Measurements from ENCODE around the gene SMIM3. TPM values are rescaled to one million over a fixed set of nuclear protein-coding genes. Genes with fewer than 3 reads are reported as not detected.

SMIM3 gene
- total and polyA plus RNA-seq, 10 of the 15 experiments (the other 5 are each of a cell fraction or from before 2014, with no cell fraction given): 1.0 to 14.3 (median 7.7) TPM

- in situ Hi-C loops (cut with MboI) (no loop called here), intact Hi-C loops (cut with micrococcal nuclease; ENCODE audit: unreplicated experiment) (loop anchor here (10.0 kb wide), 2 partner anchors 302 to 468 kb away; partner anchors contain the start of gene GM2A)
- no peaks in the 10 kb centered on the region for H4K20me1 ChIP-seq (ENCODE audit: control insufficient read depth, insufficient read depth)
- no peak overlapping the region for H2AFZ ChIP-seq (ENCODE audit: control insufficient read depth, low read depth, low read length)
- BruUV-seq (replicated peaks): no TSS peak
- H3K4me1 ChIP-seq (ENCODE audit: control insufficient read depth, insufficient read depth, low read length): peaks cover 31% of the 10 kb centered on the region
- H3K36me3 ChIP-seq (ENCODE audit: control insufficient read depth in 2 of 2, insufficient read depth in 2 of 2, low read length in 1 of 2): no peaks in the 10 kb centered on the region
- no peak for ATAC-seq
- peak overlapping the region; percentile 57; the same call in 1 of the 2 replicates for H3K4me2 ChIP-seq (ENCODE audit: control insufficient read depth, insufficient read depth)
- no peak for FAIRE-seq
- H3K27me3 ChIP-seq (replicated peaks in 1 of 2; ENCODE audit: control insufficient read depth in 2 of 2, insufficient read depth in 2 of 2, low read length in 1 of 2): no peaks in the 10 kb centered on the region
- RAD21 ChIA-PET (ENCODE audit: unreplicated experiment): no interaction called here
- peaks cover 4% of the 10 kb centered on the region; the same call in 2 of the 3 replicates for H3K9me3 ChIP-seq (replicated peaks; ENCODE audit: control insufficient read depth, insufficient read depth, low read length)
- POLR2A ChIA-PET: interaction anchor here (1.3 kb wide), 1 partner anchor 9 kb away, joined by 3 read pairs; no protein-coding TSS in a partner anchor
- no peak for DNase-seq (ENCODE audit: low read depth, low spot score)
- 0 out of 2 replicates have a peak overlapping the region, but pooled peaks have one; percentile 8 for H3K27ac ChIP-seq (ENCODE audit: control insufficient read depth, insufficient read depth)
- WGBS (ENCODE audit: insufficient coverage, insufficient replicate concordance, low lambda C conversion rate, missing lambda C conversion rate): 94% methylated on average over 1 of the region's 1 CpG
- H3K79me2 ChIP-seq (ENCODE audit: control insufficient read depth, insufficient read depth, low read length): peaks cover 56% of the 10 kb centered on the region
- H3K9ac ChIP-seq (ENCODE audit: control insufficient read depth, insufficient read depth, low read length): no peak overlapping the region
- CTCF ChIA-PET: interaction anchor here (0.7 to 1.8 kb wide), 8 partner anchors 8 to 529 kb away, joined by 3 to 7 read pairs (median 4); partner anchors contain the start of genes IRGM, RBM22 and SMIM3
- SMC1A ChIA-PET (ENCODE audit: uncharacterized antibody, unreplicated experiment): interaction anchor here (1.2 to 1.4 kb wide), 5 partner anchors 8 to 226 kb away, joined by 3 to 6 read pairs (median 3); partner anchors contain the start of genes DCTN4 and SMIM3
- H3K4me3 ChIP-seq: no peak overlapping the region
- TF ChIP-seq POLR2AphosphoS2 (IDR thresholded peaks at IDR 0.05; ENCODE audit: low read depth, low read length) (no peak), PML (IDR thresholded peaks at IDR 0.05; ENCODE audit: low read length) (no peak), BRCA1 (IDR thresholded peaks at IDR 0.05; ENCODE audit: low read depth, low read length) (no peak), POU2F2 (IDR thresholded peaks at IDR 0.05; ENCODE audit: borderline replicate concordance, low read depth, low read length) (no peak), ATF3 (IDR thresholded peaks at IDR 0.05; ENCODE audit: borderline replicate concordance, extremely low read depth, low read depth, low read length) (no peak), POLR2AphosphoS5 (IDR thresholded peaks at IDR 0.05; ENCODE audit: low read length) (no peak), IKZF1 (conservative IDR thresholded peaks at IDR 0.05) (no peak), BCL11A (IDR thresholded peaks at IDR 0.05; ENCODE audit: low read depth, low read length) (no peak), FOS (IDR thresholded peaks at IDR 0.05; ENCODE audit: borderline replicate concordance, extremely low read depth, insufficient read length) (no peak), ESRRA (IDR thresholded peaks at IDR 0.05; ENCODE audit: low read length) (no peak), NR2F1 (conservative IDR thresholded peaks at IDR 0.05) (no peak), STAT1 (conservative IDR thresholded peaks at IDR 0.05) (no peak), PAX5 (IDR thresholded peaks at IDR 0.05; ENCODE audit: borderline replicate concordance, low read depth, low read length) (no peak), EGR1 (IDR thresholded peaks at IDR 0.05; ENCODE audit: borderline replicate concordance in 1 of 2, low read depth in 2 of 2, low read length in 2 of 2) (no peak)
- TF ChIP-seq, protein P1, sequence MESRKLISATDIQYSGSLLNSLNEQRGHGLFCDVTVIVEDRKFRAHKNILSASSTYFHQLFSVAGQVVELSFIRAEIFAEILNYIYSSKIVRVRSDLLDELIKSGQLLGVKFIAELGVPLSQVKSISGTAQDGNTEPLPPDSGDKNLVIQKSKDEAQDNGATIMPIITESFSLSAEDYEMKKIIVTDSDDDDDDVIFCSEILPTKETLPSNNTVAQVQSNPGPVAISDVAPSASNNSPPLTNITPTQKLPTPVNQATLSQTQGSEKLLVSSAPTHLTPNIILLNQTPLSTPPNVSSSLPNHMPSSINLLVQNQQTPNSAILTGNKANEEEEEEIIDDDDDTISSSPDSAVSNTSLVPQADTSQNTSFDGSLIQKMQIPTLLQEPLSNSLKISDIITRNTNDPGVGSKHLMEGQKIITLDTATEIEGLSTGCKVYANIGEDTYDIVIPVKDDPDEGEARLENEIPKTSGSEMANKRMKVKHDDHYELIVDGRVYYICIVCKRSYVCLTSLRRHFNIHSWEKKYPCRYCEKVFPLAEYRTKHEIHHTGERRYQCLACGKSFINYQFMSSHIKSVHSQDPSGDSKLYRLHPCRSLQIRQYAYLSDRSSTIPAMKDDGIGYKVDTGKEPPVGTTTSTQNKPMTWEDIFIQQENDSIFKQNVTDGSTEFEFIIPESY (IDR thresholded peaks at IDR 0.05): no peak
- TF ChIP-seq, protein P2, sequence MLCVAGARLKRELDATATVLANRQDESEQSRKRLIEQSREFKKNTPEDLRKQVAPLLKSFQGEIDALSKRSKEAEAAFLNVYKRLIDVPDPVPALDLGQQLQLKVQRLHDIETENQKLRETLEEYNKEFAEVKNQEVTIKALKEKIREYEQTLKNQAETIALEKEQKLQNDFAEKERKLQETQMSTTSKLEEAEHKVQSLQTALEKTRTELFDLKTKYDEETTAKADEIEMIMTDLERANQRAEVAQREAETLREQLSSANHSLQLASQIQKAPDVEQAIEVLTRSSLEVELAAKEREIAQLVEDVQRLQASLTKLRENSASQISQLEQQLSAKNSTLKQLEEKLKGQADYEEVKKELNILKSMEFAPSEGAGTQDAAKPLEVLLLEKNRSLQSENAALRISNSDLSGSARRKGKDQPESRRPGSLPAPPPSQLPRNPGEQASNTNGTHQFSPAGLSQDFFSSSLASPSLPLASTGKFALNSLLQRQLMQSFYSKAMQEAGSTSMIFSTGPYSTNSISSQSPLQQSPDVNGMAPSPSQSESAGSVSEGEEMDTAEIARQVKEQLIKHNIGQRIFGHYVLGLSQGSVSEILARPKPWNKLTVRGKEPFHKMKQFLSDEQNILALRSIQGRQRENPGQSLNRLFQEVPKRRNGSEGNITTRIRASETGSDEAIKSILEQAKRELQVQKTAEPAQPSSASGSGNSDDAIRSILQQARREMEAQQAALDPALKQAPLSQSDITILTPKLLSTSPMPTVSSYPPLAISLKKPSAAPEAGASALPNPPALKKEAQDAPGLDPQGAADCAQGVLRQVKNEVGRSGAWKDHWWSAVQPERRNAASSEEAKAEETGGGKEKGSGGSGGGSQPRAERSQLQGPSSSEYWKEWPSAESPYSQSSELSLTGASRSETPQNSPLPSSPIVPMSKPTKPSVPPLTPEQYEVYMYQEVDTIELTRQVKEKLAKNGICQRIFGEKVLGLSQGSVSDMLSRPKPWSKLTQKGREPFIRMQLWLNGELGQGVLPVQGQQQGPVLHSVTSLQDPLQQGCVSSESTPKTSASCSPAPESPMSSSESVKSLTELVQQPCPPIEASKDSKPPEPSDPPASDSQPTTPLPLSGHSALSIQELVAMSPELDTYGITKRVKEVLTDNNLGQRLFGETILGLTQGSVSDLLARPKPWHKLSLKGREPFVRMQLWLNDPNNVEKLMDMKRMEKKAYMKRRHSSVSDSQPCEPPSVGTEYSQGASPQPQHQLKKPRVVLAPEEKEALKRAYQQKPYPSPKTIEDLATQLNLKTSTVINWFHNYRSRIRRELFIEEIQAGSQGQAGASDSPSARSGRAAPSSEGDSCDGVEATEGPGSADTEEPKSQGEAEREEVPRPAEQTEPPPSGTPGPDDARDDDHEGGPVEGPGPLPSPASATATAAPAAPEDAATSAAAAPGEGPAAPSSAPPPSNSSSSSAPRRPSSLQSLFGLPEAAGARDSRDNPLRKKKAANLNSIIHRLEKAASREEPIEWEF (IDR thresholded peaks at IDR 0.05; ENCODE audit: insufficient replicate concordance, low read depth, low read length): no peak
- TF ChIP-seq, protein P3, sequence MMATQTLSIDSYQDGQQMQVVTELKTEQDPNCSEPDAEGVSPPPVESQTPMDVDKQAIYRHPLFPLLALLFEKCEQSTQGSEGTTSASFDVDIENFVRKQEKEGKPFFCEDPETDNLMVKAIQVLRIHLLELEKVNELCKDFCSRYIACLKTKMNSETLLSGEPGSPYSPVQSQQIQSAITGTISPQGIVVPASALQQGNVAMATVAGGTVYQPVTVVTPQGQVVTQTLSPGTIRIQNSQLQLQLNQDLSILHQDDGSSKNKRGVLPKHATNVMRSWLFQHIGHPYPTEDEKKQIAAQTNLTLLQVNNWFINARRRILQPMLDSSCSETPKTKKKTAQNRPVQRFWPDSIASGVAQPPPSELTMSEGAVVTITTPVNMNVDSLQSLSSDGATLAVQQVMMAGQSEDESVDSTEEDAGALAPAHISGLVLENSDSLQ (IDR thresholded peaks at IDR 0.05): no peak
Observed at GRCh38 chr5:150786876-150787275, 8.3 kb downstream of the SMIM3 start.

All from GM12878 (cell line).